Tibial nerve (tissue), 4 donors: ENCODE data around the gene SSTR3. TPM values are rescaled to one million over a fixed set of nuclear protein-coding genes. Genes with fewer than 3 reads are reported as not detected.
A peak's percentile ranks its signal among the peaks of the same experiment; 100 is the strongest.

Experiments
- DNase-seq, 2 donors: peaks; one replicate each; pipeline ENCODE4 v3.0.0-alpha.2; 2019; ENCODE audit warnings: low spot score in 2 of 2
- H3K27ac ChIP-seq, 4 donors: fragments of 200-600 bp; sonication (generic) in 3 of 4; one replicate each; pipeline ENCODE4 v1.5.1; 2017 to 2019; ENCODE audit warnings: mild to moderate bottlenecking in 1 of 4
- H3K27me3 ChIP-seq, 2 donors: fragments of 200-600 bp; sonication (generic) in 1 of 2; one replicate each; pipeline versions ENCODE4 v1.5.1 to v1.6.0; 2017 to 2019
- H3K36me3 ChIP-seq, 3 donors: fragments of 200-600 bp; sonication (generic); one replicate each; pipeline ENCODE4 v1.5.1; 2018 to 2019
- H3K4me1 ChIP-seq, 4 donors: fragments of 200-600 bp; sonication (generic) in 3 of 4; one replicate each; pipeline ENCODE4 v1.5.1; 2017 to 2019
- H3K4me3 ChIP-seq, 4 donors: fragments of 200-600 bp; sonication (generic) in 3 of 4; one replicate each; pipeline ENCODE4 v1.5.1; 2017 to 2019; ENCODE audit warnings: mild to moderate bottlenecking in 1 of 4, moderate library complexity in 1 of 4
- H3K9me3 ChIP-seq, 4 donors: fragments of 200-600 bp; sonication (generic) in 3 of 4; one replicate each; pipeline ENCODE4 v1.5.1; 2017 to 2019
- EP300 ChIP-seq, 2 donors: sonication (generic); formaldehyde crosslinking; IDR thresholded peaks; one replicate each; pipeline ENCODE4 v1.6.1; 2017; ENCODE audit warnings: antibody characterized with exemption in 2 of 2, mild to moderate bottlenecking in 1 of 2
- POLR2A ChIP-seq, 2 donors: fragments of 450-650 bp; IDR thresholded peaks; one replicate each; pipeline ENCODE4 v1.6.1; 2017; ENCODE audit warnings: antibody characterized with exemption in 2 of 2, mild to moderate bottlenecking in 2 of 2, moderate library complexity in 2 of 2
- WGBS, 2 donors: methylation state at CpG; one replicate each; pipeline ENCODE4 v1.1.5; 2018; 5-methylcytosine and 5-hydroxymethylcytosine counted together
- total RNA-seq, 4 donors: library from RNA; depleted of rRNA; stranded (reverse); fragments of >200 nt; gene quantifications; one replicate each; pipeline ENCODE4 v1.1.0, GENCODE V29; 2016
- TF ChIP-seq, protein P1 (sequence below), 5 experiments: fragments of 200-600 bp in 3 of 5; fragments of 450-650 bp in 2 of 5; sonication (generic) in 3 of 5; IDR thresholded peaks; one replicate each; pipeline ENCODE4 v1.5.1; 2016 to 2019; ENCODE audit warnings: antibody characterized with exemption in 5 of 5, mild to moderate bottlenecking in 3 of 5, moderate library complexity in 2 of 5

Gene SSTR3
- total RNA-seq, 4 donors from 2014 or later, result not detected

GRCh38 chr22:37226514-37226913 lies 14.2 kb upstream of the SSTR3 start:
- Histone ChIP-seq H3K27me3 (peaks cover 0 to 17% of the 10 kb centered on the region in 2 donors), H3K36me3 (no peaks in the 10 kb centered on the region), H3K4me3 (no peak overlapping the region), H3K27ac (no peak overlapping the region), H3K4me1 (peaks cover 0 to 27% (median 5%) of the 10 kb centered on the region in 4 donors), H3K9me3 (no peaks in the 10 kb centered on the region)
- DNase-seq, result no peak
- TF ChIP-seq POLR2A (IDR thresholded peaks at IDR 0.05) (no peak), EP300 (IDR thresholded peaks at IDR 0.05) (no peak)
- TF ChIP-seq, protein P1, sequence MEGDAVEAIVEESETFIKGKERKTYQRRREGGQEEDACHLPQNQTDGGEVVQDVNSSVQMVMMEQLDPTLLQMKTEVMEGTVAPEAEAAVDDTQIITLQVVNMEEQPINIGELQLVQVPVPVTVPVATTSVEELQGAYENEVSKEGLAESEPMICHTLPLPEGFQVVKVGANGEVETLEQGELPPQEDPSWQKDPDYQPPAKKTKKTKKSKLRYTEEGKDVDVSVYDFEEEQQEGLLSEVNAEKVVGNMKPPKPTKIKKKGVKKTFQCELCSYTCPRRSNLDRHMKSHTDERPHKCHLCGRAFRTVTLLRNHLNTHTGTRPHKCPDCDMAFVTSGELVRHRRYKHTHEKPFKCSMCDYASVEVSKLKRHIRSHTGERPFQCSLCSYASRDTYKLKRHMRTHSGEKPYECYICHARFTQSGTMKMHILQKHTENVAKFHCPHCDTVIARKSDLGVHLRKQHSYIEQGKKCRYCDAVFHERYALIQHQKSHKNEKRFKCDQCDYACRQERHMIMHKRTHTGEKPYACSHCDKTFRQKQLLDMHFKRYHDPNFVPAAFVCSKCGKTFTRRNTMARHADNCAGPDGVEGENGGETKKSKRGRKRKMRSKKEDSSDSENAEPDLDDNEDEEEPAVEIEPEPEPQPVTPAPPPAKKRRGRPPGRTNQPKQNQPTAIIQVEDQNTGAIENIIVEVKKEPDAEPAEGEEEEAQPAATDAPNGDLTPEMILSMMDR (IDR thresholded peaks at IDR 0.05), result no peak
- WGBS, 2 donors, result 83 to 93% methylated on average over 13 to 14 of the region's 14 CpGs

- no peaks in the 10 kb centered on the region for H3K9me3 ChIP-seq
- H3K36me3 ChIP-seq, result no peaks in the 10 kb centered on the region
- TF ChIP-seq EP300 (IDR thresholded peaks at IDR 0.05) (no peak), POLR2A (IDR thresholded peaks at IDR 0.05) (no peak)
- TF ChIP-seq, protein P1 (IDR thresholded peaks at IDR 0.05), result no peak
- H3K4me3 ChIP-seq, result no peak overlapping the region
- 72 to 83% methylated on average over 4 of the region's 4 CpGs for WGBS, 2 donors
- peaks cover 0 to 27% (median 5%) of the 10 kb centered on the region in 4 donors for H3K4me1 ChIP-seq
- H3K27me3 ChIP-seq, result peaks cover 0 to 18% of the 10 kb centered on the region in 2 donors
- H3K27ac ChIP-seq, result no peak overlapping the region
- DNase-seq, result no peak
These were observed 13.8 kb upstream of the SSTR3 start for GRCh38 chr22:37226087-37226486.

- Histone ChIP-seq H3K9me3 (no peaks in the 10 kb centered on the region), H3K27ac (no peak overlapping the region), H3K4me1 (peaks cover 0 to 25% (median 5%) of the 10 kb centered on the region in 4 donors), H3K4me3 (no peak overlapping the region), H3K36me3 (no peaks in the 10 kb centered on the region), H3K27me3 (peaks cover 0 to 12% of the 10 kb centered on the region in 2 donors)
- no peak for TF ChIP-seq POLR2A (IDR thresholded peaks at IDR 0.05)
- TF ChIP-seq, protein P1 (IDR thresholded peaks at IDR 0.05), result no peak
- no peak for DNase-seq
- 57 to 65% methylated on average over 8 of the region's 8 CpGs for WGBS, 2 donors
These were observed 13.2 kb upstream of the SSTR3 start for GRCh38 chr22:37225481-37225880.

DNA sequence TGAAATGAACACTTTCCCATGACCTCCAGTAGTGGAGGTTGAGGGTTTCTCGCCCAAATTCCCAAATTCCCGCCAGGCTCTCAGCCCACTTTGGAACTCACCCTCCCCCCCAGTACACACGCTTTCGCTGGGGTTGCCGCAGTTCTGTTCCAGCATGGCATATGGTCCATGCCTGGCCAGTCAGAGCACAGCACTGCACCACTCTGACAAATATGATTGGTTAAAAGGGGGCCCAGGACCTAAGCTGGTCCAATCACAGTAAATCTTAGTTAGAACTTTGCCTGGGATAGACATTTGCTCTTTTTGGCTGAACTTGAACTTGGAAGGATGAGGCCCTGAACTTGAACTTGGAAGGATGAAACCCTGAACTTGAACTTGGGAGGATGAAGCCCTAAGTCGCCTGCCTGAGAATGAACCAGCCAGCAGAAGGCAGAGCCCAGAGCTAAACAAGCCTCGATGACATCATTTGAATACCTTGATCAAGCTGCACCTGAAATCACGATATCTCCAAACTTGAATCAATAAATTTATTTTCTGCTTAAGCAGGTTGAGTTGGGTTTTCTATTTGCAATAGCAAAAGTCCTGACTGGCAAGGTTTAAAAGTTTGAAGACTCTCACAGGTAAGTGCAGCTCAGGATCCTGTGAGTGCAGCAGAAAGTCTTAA lies 12.6 kb upstream of the SSTR3 start:
- H3K27me3 ChIP-seq, result peaks cover 0 to 8% of the 10 kb centered on the region in 2 donors
- no peak overlapping the region for H3K27ac ChIP-seq
- no peaks in the 10 kb centered on the region for H3K36me3 ChIP-seq
- 53 to 71% methylated on average over 8 of the region's 8 CpGs for WGBS, 2 donors
- peaks cover 0 to 28% (median 4%) of the 10 kb centered on the region in 4 donors for H3K4me1 ChIP-seq
- no peak for DNase-seq
- no peaks in the 10 kb centered on the region for H3K9me3 ChIP-seq
- TF ChIP-seq, protein P1 (IDR thresholded peaks at IDR 0.05), result no peak
- TF ChIP-seq POLR2A (IDR thresholded peaks at IDR 0.05) (no peak), EP300 (IDR thresholded peaks at IDR 0.05) (no peak)
- H3K4me3 ChIP-seq, result no peak overlapping the region

DNA sequence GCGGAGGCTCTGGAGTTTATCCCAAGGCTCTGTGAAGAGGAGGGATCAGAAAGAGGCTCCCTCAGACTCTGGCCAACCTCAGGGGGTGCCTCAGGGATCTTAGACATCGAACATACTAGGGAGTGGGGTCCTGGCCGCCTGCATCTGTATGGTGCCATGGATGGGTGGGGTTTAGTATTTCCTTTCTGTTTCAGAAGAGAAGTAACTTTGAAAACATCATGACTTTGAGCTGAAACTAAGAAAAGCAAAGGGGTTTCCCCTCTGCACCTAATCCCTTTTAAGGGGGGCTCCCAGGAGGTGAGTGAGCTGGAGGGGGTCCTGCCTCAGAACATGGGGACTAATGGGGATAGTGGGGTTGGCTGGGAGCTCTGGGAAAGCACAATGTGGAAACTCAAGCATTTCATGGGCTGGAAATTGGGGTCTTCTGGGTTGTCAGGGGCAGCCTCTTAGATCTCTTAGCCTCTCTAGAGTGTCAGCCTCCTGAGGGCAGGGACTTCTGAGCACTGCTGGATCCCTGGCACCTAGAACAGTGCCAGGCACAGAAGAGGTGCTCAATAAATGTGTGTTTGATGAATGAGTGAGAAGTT lies 11.8 kb upstream of the SSTR3 start:
- peaks cover 0 to 22% (median 2%) of the 10 kb centered on the region in 4 donors for H3K4me1 ChIP-seq
- WGBS, 2 donors, result 76 to 85% methylated on average over 3 of the region's 3 CpGs
- peak overlapping the region in 1 of 4 donors; percentile 54 for H3K27ac ChIP-seq
- TF ChIP-seq, protein P1 (IDR thresholded peaks at IDR 0.05), result no peak
- DNase-seq, result no peak
- H3K27me3 ChIP-seq, result peaks cover 0 to 8% of the 10 kb centered on the region in 2 donors
- no peak overlapping the region for H3K4me3 ChIP-seq
- no peaks in the 10 kb centered on the region for H3K36me3 ChIP-seq
- no peaks in the 10 kb centered on the region for H3K9me3 ChIP-seq
